Measurements from ENCODE around the gene PLK1. TPM values are rescaled to one million over a fixed set of nuclear protein-coding genes. Genes with fewer than 3 reads are reported as not detected.
"Not testable (repeated sequence)": the region's sequence is repeated elsewhere in the genome, so short reads cannot be mapped to it uniquely, and the experiment has no call there.

The PLK1 gene
- total RNA-seq, result 1 to 10 TPM; 1.3 to 1.8 (median 1.5) TPM

GRCh38 chr16:23678430-23679273 is at the start of gene PLK1:
TSS of gene PLK1 (plus strand) at chr16:23678889. CDS start at chr16:23678933, 44 bp downstream.
- Mint-ChIP-seq H3K36me3 (ENCODE audit: insufficient read depth) (peaks cover 6% of the 10 kb centered on the region), H3K9me3 (no peaks in the 10 kb centered on the region), H3K4me1 (ENCODE audit: low read depth) (peaks cover 14% of the 10 kb centered on the region), H3K4me3 (peak within 1 kb of the TSS; percentile 79), H3K27me3 (ENCODE audit: low read depth) (peaks cover 3% of the 10 kb centered on the region)
- peak; percentile 55 for DNase-seq
- ATAC-seq, result peak; percentile 99

GRCh38 chr16:23629516-23629915 is 49.2 kb upstream of the PLK1 start:
- DNase-seq, result no peak
- no peaks in the 10 kb centered on the region for H3K9me3 Mint-ChIP-seq
- H3K4me3 Mint-ChIP-seq, result no peak overlapping the region
- peaks cover 3% of the 10 kb centered on the region for H3K4me1 Mint-ChIP-seq (ENCODE audit: low read depth)
- peaks cover 17% of the 10 kb centered on the region for H3K36me3 Mint-ChIP-seq (ENCODE audit: insufficient read depth)
- no peak for ATAC-seq
- H3K27me3 Mint-ChIP-seq (ENCODE audit: low read depth), result no peaks in the 10 kb centered on the region

DNA sequence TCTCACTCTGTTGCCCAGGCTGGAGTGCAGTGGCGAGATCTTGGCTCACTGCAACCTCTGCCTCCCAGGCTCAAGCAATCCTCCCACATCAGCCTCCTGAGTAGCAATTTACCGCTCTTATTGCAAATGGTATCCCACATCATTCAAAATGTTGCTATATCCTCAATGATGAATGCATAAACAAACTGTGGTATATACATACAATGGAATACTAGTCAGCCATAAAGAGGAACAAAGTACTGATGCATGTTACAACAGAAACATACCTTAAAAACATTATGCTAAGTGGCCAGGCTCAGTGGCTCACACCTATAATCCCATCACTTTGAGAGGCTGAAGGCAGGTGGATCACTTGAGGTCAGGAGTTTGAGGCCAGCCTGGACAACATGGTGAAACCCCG is 46.8 kb upstream of the PLK1 start:
- H3K4me1 Mint-ChIP-seq (ENCODE audit: low read depth); H3K27me3 Mint-ChIP-seq (ENCODE audit: low read depth); H3K4me3 Mint-ChIP-seq; H3K9me3 Mint-ChIP-seq; DNase-seq; ATAC-seq: not testable (repeated sequence)
- H3K36me3 Mint-ChIP-seq (ENCODE audit: insufficient read depth), result peaks cover 23% of the 10 kb centered on the region

DNA sequence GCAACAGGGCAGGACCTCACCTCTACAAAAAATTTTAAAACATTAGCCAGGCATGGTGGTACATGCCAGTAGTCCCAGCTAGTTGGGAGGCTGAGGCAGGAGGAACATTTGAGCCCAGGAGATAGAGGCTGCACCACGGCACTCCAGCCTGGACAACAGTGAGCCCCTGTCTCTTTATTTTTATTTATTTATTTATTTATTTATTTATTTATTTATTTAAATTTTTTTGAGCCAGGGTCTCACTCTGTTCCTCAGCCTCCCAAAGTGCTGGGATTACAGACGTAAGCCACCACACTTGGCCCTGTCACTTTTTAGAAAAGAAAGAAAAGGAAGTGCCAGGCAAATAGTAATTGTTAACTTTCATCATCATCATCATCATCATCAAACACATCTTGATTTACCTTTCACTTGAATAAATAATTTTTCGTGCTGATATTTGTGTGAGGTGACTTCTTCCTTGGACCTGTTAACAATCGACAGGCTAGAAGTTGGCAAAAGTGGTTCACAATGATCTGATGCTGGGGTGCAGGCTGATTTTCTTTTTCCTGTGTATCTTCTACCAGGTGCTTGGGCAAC is 44.1 kb upstream of the PLK1 start:
- Mint-ChIP-seq H3K27me3 (ENCODE audit: low read depth) (no peaks in the 10 kb centered on the region), H3K4me1 (ENCODE audit: low read depth) (peaks cover 8% of the 10 kb centered on the region), H3K9me3 (no peaks in the 10 kb centered on the region), H3K36me3 (ENCODE audit: insufficient read depth) (peaks cover 22% of the 10 kb centered on the region), H3K4me3 (no peak overlapping the region)
- ATAC-seq (no peak), DNase-seq (no peak)

GRCh38 chr16:23635958-23636357 is 42.7 kb upstream of the PLK1 start:
- no peak for DNase-seq
- peaks cover 16% of the 10 kb centered on the region for H3K36me3 Mint-ChIP-seq (ENCODE audit: insufficient read depth)
- peaks cover 17% of the 10 kb centered on the region for H3K4me1 Mint-ChIP-seq (ENCODE audit: low read depth)
- no peak for ATAC-seq
- no peaks in the 10 kb centered on the region for H3K27me3 Mint-ChIP-seq (ENCODE audit: low read depth)
- no peak overlapping the region for H3K4me3 Mint-ChIP-seq
- no peaks in the 10 kb centered on the region for H3K9me3 Mint-ChIP-seq

GRCh38 chr16:23640615-23640930 is 38.1 kb upstream of the PLK1 start:
- peak; percentile 33 to 44 for ATAC-seq

GRCh38 chr16:23640931-23641765 is 37.5 kb upstream of the PLK1 start, which contains the start of the genes DCTN5 and PALB2:
TSS of gene DCTN5 (plus strand) at chr16:23641466. CDS start at chr16:23641543, 77 bp downstream.
TSS of gene PALB2 (minus strand) at chr16:23641310. CDS start at chr16:23641157, 153 bp downstream.
- Mint-ChIP-seq H3K9me3 (no peaks in the 10 kb centered on the region), H3K4me3 (peak within 1 kb of the TSS; percentile 97), H3K27me3 (ENCODE audit: low read depth) (no peaks in the 10 kb centered on the region), H3K4me1 (ENCODE audit: low read depth) (peaks cover 36% of the 10 kb centered on the region), H3K36me3 (ENCODE audit: insufficient read depth) (peaks cover 24% of the 10 kb centered on the region)
- ATAC-seq (peak; percentile 97 to 98), DNase-seq (peak; percentile 78)

More at GRCh38 chr16:23640615-23640930, 38.1 kb upstream of the PLK1 start:
- Mint-ChIP-seq H3K9me3 (no peaks in the 10 kb centered on the region), H3K36me3 (ENCODE audit: insufficient read depth) (peaks cover 22% of the 10 kb centered on the region), H3K4me3 (peak overlapping the region; percentile 97), H3K27me3 (ENCODE audit: low read depth) (no peaks in the 10 kb centered on the region), H3K4me1 (ENCODE audit: low read depth) (peaks cover 30% of the 10 kb centered on the region)
- peak; percentile 20 for DNase-seq

GRCh38 chr16:23642246-23642774 is 36.4 kb upstream of the PLK1 start:
- no peaks in the 10 kb centered on the region for H3K9me3 Mint-ChIP-seq
- peaks cover 27% of the 10 kb centered on the region for H3K36me3 Mint-ChIP-seq (ENCODE audit: insufficient read depth)
- DNase-seq (no peak), ATAC-seq (no peak)
- H3K27me3 Mint-ChIP-seq (ENCODE audit: low read depth), result no peaks in the 10 kb centered on the region
- H3K4me3 Mint-ChIP-seq, result peak overlapping the region; percentile 97
- peaks cover 42% of the 10 kb centered on the region for H3K4me1 Mint-ChIP-seq (ENCODE audit: low read depth)

- peaks cover 37% of the 10 kb centered on the region for H3K4me1 Mint-ChIP-seq (ENCODE audit: low read depth)
- H3K36me3 Mint-ChIP-seq (ENCODE audit: insufficient read depth), result peaks cover 54% of the 10 kb centered on the region
- no peaks in the 10 kb centered on the region for H3K27me3 Mint-ChIP-seq (ENCODE audit: low read depth)
- H3K4me3 Mint-ChIP-seq, result no peak overlapping the region
- no peak for DNase-seq
- no peaks in the 10 kb centered on the region for H3K9me3 Mint-ChIP-seq
- ATAC-seq, result peak; percentile 53 to 70
Measured at GRCh38 chr16:23650674-23651416, 27.8 kb upstream of the PLK1 start.

DNA sequence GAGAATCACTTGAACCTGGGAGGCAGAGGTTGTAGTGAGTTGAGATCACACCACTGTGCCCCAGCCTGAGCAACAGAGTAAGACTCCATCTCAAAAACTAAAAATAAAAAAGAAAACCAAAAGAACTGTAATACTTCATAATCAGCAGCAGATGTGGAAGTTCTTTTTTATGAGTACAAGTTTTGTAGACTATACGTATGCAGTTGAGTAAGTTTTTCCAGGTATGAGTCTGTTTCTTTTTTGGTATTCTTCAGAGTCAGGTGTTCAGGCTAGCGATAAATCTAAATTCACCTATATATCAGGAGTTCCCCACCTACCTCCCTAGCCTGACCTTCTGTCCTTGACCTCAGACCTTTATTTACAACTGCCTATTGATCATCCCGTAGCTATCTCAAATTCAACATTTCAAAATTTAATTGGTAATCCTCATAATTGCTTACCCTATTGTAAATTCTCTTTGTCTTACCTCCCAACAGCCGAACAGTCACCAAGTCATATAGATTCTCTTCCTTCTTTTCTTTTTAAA is 26.7 kb upstream of the PLK1 start:
- Mint-ChIP-seq H3K9me3 (no peaks in the 10 kb centered on the region), H3K4me3 (no peak overlapping the region), H3K4me1 (ENCODE audit: low read depth) (peaks cover 28% of the 10 kb centered on the region), H3K36me3 (ENCODE audit: insufficient read depth) (peaks cover 49% of the 10 kb centered on the region), H3K27me3 (ENCODE audit: low read depth) (no peaks in the 10 kb centered on the region)
- DNase-seq (no peak), ATAC-seq (no peak)

DNA sequence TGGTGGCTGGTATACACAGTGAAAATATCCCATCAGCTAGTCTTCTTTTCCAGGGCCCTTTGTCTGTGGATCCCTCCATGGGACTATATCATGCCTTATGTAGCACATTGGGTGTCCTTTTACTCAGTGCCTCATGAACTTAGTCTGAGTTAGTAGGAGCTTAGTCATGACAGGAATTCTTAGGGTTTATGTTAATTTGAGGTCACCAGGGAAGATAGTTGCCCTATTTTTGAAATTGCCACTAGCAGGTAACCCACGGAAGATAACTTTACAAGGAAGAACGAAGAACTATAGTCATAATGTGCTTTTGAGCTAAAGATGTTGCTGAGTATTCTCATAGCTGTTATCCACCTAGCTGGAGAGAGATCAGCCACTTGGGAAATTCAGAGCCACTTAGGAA is 14.8 kb upstream of the PLK1 start:
- no peak for DNase-seq
- Mint-ChIP-seq H3K9me3 (no peaks in the 10 kb centered on the region), H3K4me1 (ENCODE audit: low read depth) (peaks cover 1% of the 10 kb centered on the region), H3K4me3 (no peak overlapping the region), H3K27me3 (ENCODE audit: low read depth) (no peaks in the 10 kb centered on the region), H3K36me3 (ENCODE audit: insufficient read depth) (peaks cover 83% of the 10 kb centered on the region)
- no peak for ATAC-seq

DNA sequence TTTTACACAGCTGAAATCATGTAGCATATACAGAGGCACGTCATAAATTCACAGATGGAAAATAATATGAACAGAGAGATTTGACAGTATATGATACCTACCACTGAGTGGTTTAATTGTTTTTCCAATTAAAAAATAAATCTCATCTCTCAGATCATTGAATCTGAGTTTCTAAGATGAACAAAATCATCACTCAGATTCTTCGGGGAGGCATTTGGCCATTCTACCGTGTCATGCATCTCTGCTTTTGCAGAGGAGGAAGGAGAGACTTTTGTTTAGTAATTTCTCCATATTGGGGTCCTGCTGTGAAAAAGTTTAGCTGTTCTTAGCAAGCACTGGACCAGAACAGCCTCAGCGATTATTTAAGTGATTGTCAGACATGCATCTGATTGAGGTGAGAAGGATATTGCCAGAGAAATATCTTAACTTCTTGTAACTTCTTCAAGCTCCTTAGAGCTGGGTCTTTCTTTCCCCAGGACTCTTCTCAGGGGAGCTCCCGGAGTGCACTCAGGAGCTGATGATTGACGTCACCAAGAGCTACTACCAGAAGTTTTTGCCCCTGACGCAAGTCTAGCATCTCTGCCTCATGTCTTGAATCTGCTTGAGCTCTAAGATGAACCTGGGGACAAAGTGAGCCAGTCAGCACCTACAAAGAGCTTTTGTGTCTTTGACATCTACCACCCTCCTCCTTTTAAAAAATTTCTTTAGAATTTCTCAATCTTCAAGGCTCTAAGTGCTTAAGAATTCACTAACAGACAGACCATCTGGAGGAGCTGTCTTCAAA is 11.9 kb upstream of the PLK1 start:
- Mint-ChIP-seq H3K36me3 (ENCODE audit: insufficient read depth) (peaks cover 80% of the 10 kb centered on the region), H3K4me1 (ENCODE audit: low read depth) (peaks cover 19% of the 10 kb centered on the region), H3K27me3 (ENCODE audit: low read depth) (no peaks in the 10 kb centered on the region), H3K9me3 (no peaks in the 10 kb centered on the region), H3K4me3 (no peak overlapping the region)
- no peak for DNase-seq
- ATAC-seq, result no peak

GRCh38 chr16:23667355-23667659 is 11.4 kb upstream of the PLK1 start:
- DNase-seq (no peak), ATAC-seq (no peak)
- Mint-ChIP-seq H3K36me3 (ENCODE audit: insufficient read depth) (peaks cover 78% of the 10 kb centered on the region), H3K27me3 (ENCODE audit: low read depth) (no peaks in the 10 kb centered on the region), H3K4me3 (no peak overlapping the region), H3K4me1 (ENCODE audit: low read depth) (peaks cover 19% of the 10 kb centered on the region), H3K9me3 (no peaks in the 10 kb centered on the region)

Data from activated T-cell treated with anti-CD3 and anti-CD28 coated beads, Interleukin-2, amount 50 U/mL, for 4 hours (primary cell).